B cell (primary cell): ENCODE measurements around the gene ABCA4. TPM values are rescaled to one million over a fixed set of nuclear protein-coding genes. Genes with fewer than 3 reads are reported as not detected.

ENCODE experiments used
- ATAC-seq: fragments of 200-7000 bp; cut with Tn5 transposase; one replicate; pipeline ENCODE4 v1.10.0; 2021; ENCODE audit warnings: low read depth, mild to moderate bottlenecking, moderate number of reproducible peaks, moderate library complexity
- CTCF ChIA-PET: fragments of 350-600 bp; sonication (Branson Sonifier 250); formaldehyde crosslinking; loops from one replicate; lab custom pipeline; 2021; ENCODE audit warnings: antibody characterized with exemption, inconsistent platforms; lab: Charles Lee
- POLR2A ChIA-PET: fragments of 350-600 bp; sonication (Branson Sonifier 250); formaldehyde crosslinking; loops from one replicate; lab custom pipeline; 2021; ENCODE audit warnings: antibody characterized with exemption; lab: Charles Lee
- DNase-seq: peaks from one replicate; pipeline ENCODE4 v3.0.0; 2013
- H2AFZ ChIP-seq: 2 replicates; pipeline ENCODE4 v1.6.1; 2012; ENCODE audit warnings: mild to moderate bottlenecking, low read depth, low read length; ENCODE audit not compliant: insufficient read depth, poor library complexity, severe bottlenecking
- H3K27ac ChIP-seq, 2 donors: 1 replicate in 1 of 2; 2 replicates in 1 of 2; pipeline ENCODE4 v1.5.1; 2012 to 2013; ENCODE audit warnings: low read length in 2 of 2, mild to moderate bottlenecking in 2 of 2, moderate library complexity in 1 of 2
- H3K27me3 ChIP-seq, 4 experiments: fragments of 200-600 bp in 1 of 4; sonication (generic) in 1 of 4; replicated peaks in 1 of 4; 1 replicate in 2 of 4; 2 replicates in 2 of 4; pipeline versions ENCODE4 v1.6.1 to v1.7.0; 2013 to 2016; ENCODE audit warnings: low read length in 3 of 4, mild to moderate bottlenecking in 2 of 4, mixed read lengths in 1 of 4, moderate library complexity in 1 of 4; ENCODE audit not compliant: insufficient read depth in 4 of 4, control insufficient read depth in 3 of 4; ENCODE audit errors: control extremely low read depth in 1 of 4
- H3K36me3 ChIP-seq, 2 experiments: replicated peaks in 1 of 2; 1 replicate in 1 of 2; 2 replicates in 1 of 2; pipeline versions ENCODE4 v1.6.1 to v1.7.1; 2013; ENCODE audit warnings: low read length in 1 of 2; ENCODE audit not compliant: insufficient read depth in 2 of 2, control insufficient read depth in 1 of 2; ENCODE audit errors: control extremely low read depth in 1 of 2, extremely low read depth in 1 of 2
- H3K4me1 ChIP-seq, 2 donors: fragments of 200-600 bp in 1 of 2; sonication (generic) in 1 of 2; 1 replicate in 1 of 2; 2 replicates in 1 of 2; pipeline versions ENCODE4 v1.5.1 to v1.6.1; 2013 to 2017; ENCODE audit warnings: low read length in 2 of 2; ENCODE audit not compliant: control insufficient read depth in 2 of 2, insufficient read depth in 2 of 2
- H3K4me2 ChIP-seq: replicated peaks from 2 replicates; pipeline ENCODE3; 2012; ENCODE audit warnings: mild to moderate bottlenecking, low read depth, low read length; ENCODE audit not compliant: poor library complexity, severe bottlenecking
- H3K4me3 ChIP-seq, 5 experiments: fragments of 200-600 bp in 1 of 5; sonication (generic) in 1 of 5; 1 replicate in 3 of 5; 2 replicates in 2 of 5; pipeline versions ENCODE4 v1.5.1 to v1.7.0; 2011 to 2016; ENCODE audit warnings: low read length in 4 of 5, mild to moderate bottlenecking in 4 of 5, low read depth in 2 of 5, control low read depth in 1 of 5, moderate library complexity in 1 of 5; ENCODE audit not compliant: insufficient read depth in 1 of 5; ENCODE audit errors: control extremely low read depth in 1 of 5, extremely low read depth in 1 of 5
- H3K79me2 ChIP-seq: fragments of 200-600 bp; sonication (generic); one replicate; pipeline ENCODE4 v1.6.0; 2016; ENCODE audit warnings: low read length; ENCODE audit not compliant: control insufficient read depth, insufficient read depth
- H3K9ac ChIP-seq: fragments of 200-600 bp; sonication (generic); 2 replicates; pipeline ENCODE4 v1.6.1; 2017; ENCODE audit warnings: mild to moderate bottlenecking, low read length, moderate library complexity
- H3K9me3 ChIP-seq, 3 donors: one replicate each; pipeline versions ENCODE4 v1.6.1 to v1.7.1; 2013; ENCODE audit warnings: low read length in 2 of 3; ENCODE audit not compliant: control insufficient read depth in 2 of 3, insufficient read depth in 1 of 3; ENCODE audit errors: control extremely low read depth in 1 of 3
- H4K20me1 ChIP-seq: 2 replicates; pipeline ENCODE4 v1.6.0; 2012; ENCODE audit warnings: mild to moderate bottlenecking, low read length; ENCODE audit not compliant: insufficient read depth, control insufficient read depth, poor library complexity, severe bottlenecking
- H3K27ac Mint-ChIP-seq: one replicate; pipeline ENCODE4 v1.8.0; 2021; ENCODE audit warnings: mixed read lengths
- H3K27me3 Mint-ChIP-seq: one replicate; pipeline ENCODE4 v1.8.0; 2021; ENCODE audit warnings: mixed read lengths
- H3K4me1 Mint-ChIP-seq: one replicate; pipeline ENCODE4 v1.8.0; 2021; ENCODE audit warnings: mixed read lengths
- H3K4me3 Mint-ChIP-seq: one replicate; pipeline ENCODE4 v1.8.0; 2021; ENCODE audit warnings: mixed read lengths
- H3K9me3 Mint-ChIP-seq: one replicate; pipeline ENCODE4 v1.8.0; 2022; ENCODE audit warnings: mixed read lengths; ENCODE audit not compliant: insufficient read depth
- EZH2 ChIP-seq: IDR thresholded peaks from 2 replicates; pipeline ENCODE4 v1.6.1; 2012; ENCODE audit warnings: borderline replicate concordance, low read depth, mild to moderate bottlenecking, moderate library complexity, low read length; ENCODE audit not compliant: insufficient read depth, poor library complexity, severe bottlenecking
- WGBS: methylation state at CpG from one replicate; pipeline ENCODE4 v1.1.5; 2013; ENCODE audit warnings: missing lambda C conversion rate; ENCODE audit not compliant: insufficient coverage; 5-methylcytosine and 5-hydroxymethylcytosine counted together
- intact Hi-C: fragments of 100-400 bp; cut with micrococcal nuclease; formaldehyde crosslinking; loops from one replicate; pipeline ENCODE4 v1.10.0; 2022
- polyA plus RNA-seq: library from polyadenylated mRNA; depleted of rRNA; stranded (reverse); fragments of >200 nt; gene quantifications from 2 replicates; pipeline ENCODE4 v1.2.3, GENCODE V29; 2012
- total RNA-seq, 2 donors: library from RNA; stranded (reverse); fragments of 120-200 nt in 1 of 2; gene quantifications; 1 replicate in 1 of 2; 2 replicates in 1 of 2; pipeline versions ENCODE4 v1.2.3 to v1.2.4, GENCODE V29; 2013 to 2022
- TF ChIP-seq, protein P1 (sequence below): fragments of 200-600 bp; IDR thresholded peaks from one replicate; pipeline ENCODE4 v1.8.0; 2022; ENCODE audit warnings: antibody characterized with exemption, mild to moderate bottlenecking

Gene ABCA4
- total and polyA plus RNA-seq, 2 donors (not counting 1 experiment from before 2014, with no cell fraction given), result not detected

DNA sequence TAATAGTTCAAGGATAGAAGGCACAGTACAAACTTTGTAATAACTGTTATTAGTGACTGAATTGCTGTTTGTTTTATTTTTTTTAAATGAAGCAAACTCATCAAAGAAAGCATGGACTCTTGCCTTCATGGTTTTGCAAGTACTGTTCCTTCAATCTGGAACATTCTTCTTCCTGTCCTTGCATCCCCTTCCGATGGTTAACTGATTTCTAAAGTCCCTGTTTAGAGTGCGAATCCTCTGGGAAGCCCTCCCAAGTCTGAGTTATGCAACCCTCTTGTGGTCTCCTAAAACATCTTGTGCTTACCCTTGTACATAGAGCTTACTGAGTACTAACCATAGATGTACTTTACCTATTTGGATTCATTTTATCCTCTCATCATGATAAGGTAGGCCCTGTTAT is 159.5 kb downstream of the ABCA4 start:
- Mint-ChIP-seq H3K27me3 (peaks cover 31% of the 10 kb centered on the region), H3K27ac (no peak overlapping the region), H3K9me3 (peaks cover 4% of the 10 kb centered on the region), H3K4me1 (no peaks in the 10 kb centered on the region), H3K4me3 (no peak overlapping the region)
- H3K4me1 ChIP-seq, result no peaks in the 10 kb centered on the region
- no peak overlapping the region for H3K27ac ChIP-seq
- no peak overlapping the region for H2AFZ ChIP-seq
- intact Hi-C loops, result no loop called here
- no peak overlapping the region for H3K9ac ChIP-seq
- no peaks in the 10 kb centered on the region for H3K79me2 ChIP-seq
- H4K20me1 ChIP-seq, result no peaks in the 10 kb centered on the region
- H3K4me3 ChIP-seq, result no peak overlapping the region
- H3K4me2 ChIP-seq, result no peak overlapping the region
- TF ChIP-seq EZH2, result no peak
- TF ChIP-seq, protein P1, sequence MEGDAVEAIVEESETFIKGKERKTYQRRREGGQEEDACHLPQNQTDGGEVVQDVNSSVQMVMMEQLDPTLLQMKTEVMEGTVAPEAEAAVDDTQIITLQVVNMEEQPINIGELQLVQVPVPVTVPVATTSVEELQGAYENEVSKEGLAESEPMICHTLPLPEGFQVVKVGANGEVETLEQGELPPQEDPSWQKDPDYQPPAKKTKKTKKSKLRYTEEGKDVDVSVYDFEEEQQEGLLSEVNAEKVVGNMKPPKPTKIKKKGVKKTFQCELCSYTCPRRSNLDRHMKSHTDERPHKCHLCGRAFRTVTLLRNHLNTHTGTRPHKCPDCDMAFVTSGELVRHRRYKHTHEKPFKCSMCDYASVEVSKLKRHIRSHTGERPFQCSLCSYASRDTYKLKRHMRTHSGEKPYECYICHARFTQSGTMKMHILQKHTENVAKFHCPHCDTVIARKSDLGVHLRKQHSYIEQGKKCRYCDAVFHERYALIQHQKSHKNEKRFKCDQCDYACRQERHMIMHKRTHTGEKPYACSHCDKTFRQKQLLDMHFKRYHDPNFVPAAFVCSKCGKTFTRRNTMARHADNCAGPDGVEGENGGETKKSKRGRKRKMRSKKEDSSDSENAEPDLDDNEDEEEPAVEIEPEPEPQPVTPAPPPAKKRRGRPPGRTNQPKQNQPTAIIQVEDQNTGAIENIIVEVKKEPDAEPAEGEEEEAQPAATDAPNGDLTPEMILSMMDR, result no peak
- ATAC-seq (no peak), DNase-seq (no peak)
- H3K27me3 ChIP-seq, result peaks cover 0 to 6% (median 0%) of the 10 kb centered on the region in 4 experiments
- WGBS, result 88% methylated on average over 2 of the region's 2 CpGs
- ChIA-PET POLR2A (no interaction called here), CTCF (no interaction called here)
- H3K36me3 ChIP-seq, result no peaks in the 10 kb centered on the region
- H3K9me3 ChIP-seq, result peaks cover 0 to 12% (median 3%) of the 10 kb centered on the region in 3 donors

DNA sequence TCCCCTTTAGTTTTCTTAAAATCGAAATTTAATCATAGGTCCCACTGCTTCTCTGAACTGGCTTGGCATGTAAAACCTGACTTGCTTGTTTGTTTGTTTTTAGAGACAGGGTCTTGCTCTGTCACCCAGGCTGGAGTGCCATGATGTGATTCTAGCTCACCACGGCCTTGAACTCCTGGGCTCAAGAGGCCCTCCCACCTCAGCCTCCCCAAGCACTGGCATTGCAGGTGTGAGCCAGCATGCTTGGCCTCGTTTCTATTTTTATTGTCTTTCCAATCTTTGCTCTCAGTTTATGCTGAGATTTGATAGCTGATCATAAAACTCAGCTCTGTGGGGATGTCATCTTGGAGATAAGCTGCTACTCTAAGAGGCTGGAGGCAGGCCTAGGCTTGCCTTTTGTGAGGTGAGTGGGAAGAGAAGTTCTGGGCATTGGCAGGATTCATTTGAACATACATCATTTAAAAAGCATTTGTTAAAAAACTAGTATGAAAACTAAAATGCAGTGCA is 160.3 kb downstream of the ABCA4 start:
- no peak overlapping the region for H3K27ac ChIP-seq
- H2AFZ ChIP-seq, result no peak overlapping the region
- H3K4me3 ChIP-seq, result no peak overlapping the region
- POLR2A ChIA-PET, result no interaction called here
- H3K9me3 ChIP-seq, result peaks cover 0 to 14% (median 7%) of the 10 kb centered on the region in 3 donors
- 76% methylated on average over 2 of the region's 3 CpGs for WGBS
- no peaks in the 10 kb centered on the region for H3K79me2 ChIP-seq
- Mint-ChIP-seq H3K4me1 (no peaks in the 10 kb centered on the region), H3K27ac (no peak overlapping the region), H3K4me3 (no peak overlapping the region), H3K9me3 (peaks cover 10% of the 10 kb centered on the region), H3K27me3 (peaks cover 31% of the 10 kb centered on the region)
- H3K36me3 ChIP-seq, result no peaks in the 10 kb centered on the region
- H4K20me1 ChIP-seq, result no peaks in the 10 kb centered on the region
- intact Hi-C loops, result no loop called here
- no peaks in the 10 kb centered on the region for H3K4me1 ChIP-seq
- H3K27me3 ChIP-seq, result peaks cover 0 to 6% (median 0%) of the 10 kb centered on the region in 4 experiments
- no peak overlapping the region for H3K9ac ChIP-seq
- no peak for DNase-seq
- no peak for TF ChIP-seq EZH2
- TF ChIP-seq, protein P1, result no peak
- CTCF ChIA-PET, result no interaction called here
- ATAC-seq, result no peak
- no peak overlapping the region for H3K4me2 ChIP-seq
